ENCODE results near the gene ASPHD2.
"Not testable (repeated sequence)": the region's sequence is repeated elsewhere in the genome, so short reads cannot be mapped to it uniquely, and the experiment has no call there.

DNA sequence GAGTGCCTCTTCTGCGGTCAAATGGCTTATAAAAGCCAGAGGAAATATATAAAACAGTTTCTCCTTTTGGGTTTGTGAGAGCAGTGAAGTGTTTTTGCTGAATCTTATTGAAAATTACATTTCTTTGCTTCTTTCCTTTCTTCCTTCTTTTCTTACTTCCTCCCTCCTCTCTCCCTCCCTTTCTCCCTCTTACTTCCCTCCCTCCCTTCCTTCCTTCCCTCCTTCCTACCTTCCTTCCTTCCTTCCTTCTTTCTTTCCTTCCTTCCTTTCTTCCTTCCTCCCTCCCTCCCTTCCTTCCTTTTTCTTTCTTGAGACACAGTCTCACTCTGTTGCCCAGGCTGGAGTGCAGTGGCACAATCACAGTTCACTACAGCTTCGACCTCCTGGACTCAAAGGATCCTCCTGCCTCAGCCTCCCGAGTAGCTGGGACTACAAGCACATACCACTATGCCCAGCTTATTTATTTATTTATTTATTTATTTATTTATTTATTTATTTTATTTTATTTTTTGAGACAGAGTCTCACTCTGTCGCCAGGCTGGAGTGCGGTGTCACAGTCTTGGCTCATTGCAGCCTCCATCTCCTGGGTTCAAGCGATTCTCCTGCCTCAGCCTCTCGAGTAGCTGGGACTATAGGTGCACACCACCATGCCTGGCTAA is 20.4 kb upstream of the ASPHD2 start:
- not testable (repeated sequence) for TF ChIP-seq YY1 (tag by site-specific recombination; IDR thresholded peaks at IDR 0.05); ZNF274 (IDR thresholded peaks at IDR 0.05; ENCODE audit: low read length); ZNF274 (tag by site-specific recombination; IDR thresholded peaks at IDR 0.05; ENCODE audit: borderline replicate concordance); PRDM10 (tag by site-specific recombination; IDR thresholded peaks at IDR 0.05); CTCF (tag by site-specific recombination; IDR thresholded peaks at IDR 0.05); ZSCAN18 (tag by site-specific recombination; IDR thresholded peaks at IDR 0.05); ZNF138 (tag by site-specific recombination; IDR thresholded peaks at IDR 0.05; ENCODE audit: borderline replicate concordance); ZNF423 (tag by site-specific recombination; IDR thresholded peaks at IDR 0.05); TCF7L2 (IDR thresholded peaks at IDR 0.05; ENCODE audit: borderline replicate concordance, low read depth, low read length); ZNF335 (tag by site-specific recombination; conservative IDR thresholded peaks at IDR 0.05); ZNF19 (tag by site-specific recombination; IDR thresholded peaks at IDR 0.05; ENCODE audit: low read depth); ZBTB26 (tag by site-specific recombination; optimal IDR thresholded peaks at IDR 0.05); SCRT2 (tag by site-specific recombination; IDR thresholded peaks at IDR 0.05)
- TF ChIP-seq, protein P1, sequence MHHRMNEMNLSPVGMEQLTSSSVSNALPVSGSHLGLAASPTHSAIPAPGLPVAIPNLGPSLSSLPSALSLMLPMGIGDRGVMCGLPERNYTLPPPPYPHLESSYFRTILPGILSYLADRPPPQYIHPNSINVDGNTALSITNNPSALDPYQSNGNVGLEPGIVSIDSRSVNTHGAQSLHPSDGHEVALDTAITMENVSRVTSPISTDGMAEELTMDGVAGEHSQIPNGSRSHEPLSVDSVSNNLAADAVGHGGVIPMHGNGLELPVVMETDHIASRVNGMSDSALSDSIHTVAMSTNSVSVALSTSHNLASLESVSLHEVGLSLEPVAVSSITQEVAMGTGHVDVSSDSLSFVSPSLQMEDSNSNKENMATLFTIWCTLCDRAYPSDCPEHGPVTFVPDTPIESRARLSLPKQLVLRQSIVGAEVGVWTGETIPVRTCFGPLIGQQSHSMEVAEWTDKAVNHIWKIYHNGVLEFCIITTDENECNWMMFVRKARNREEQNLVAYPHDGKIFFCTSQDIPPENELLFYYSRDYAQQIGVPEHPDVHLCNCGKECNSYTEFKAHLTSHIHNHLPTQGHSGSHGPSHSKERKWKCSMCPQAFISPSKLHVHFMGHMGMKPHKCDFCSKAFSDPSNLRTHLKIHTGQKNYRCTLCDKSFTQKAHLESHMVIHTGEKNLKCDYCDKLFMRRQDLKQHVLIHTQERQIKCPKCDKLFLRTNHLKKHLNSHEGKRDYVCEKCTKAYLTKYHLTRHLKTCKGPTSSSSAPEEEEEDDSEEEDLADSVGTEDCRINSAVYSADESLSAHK (tag by site-specific recombination; IDR thresholded peaks at IDR 0.05): not testable (repeated sequence)

All from HEK293 (cell line).